ENCODE measurements around the gene SCO2.

SCO2 gene

DNA sequence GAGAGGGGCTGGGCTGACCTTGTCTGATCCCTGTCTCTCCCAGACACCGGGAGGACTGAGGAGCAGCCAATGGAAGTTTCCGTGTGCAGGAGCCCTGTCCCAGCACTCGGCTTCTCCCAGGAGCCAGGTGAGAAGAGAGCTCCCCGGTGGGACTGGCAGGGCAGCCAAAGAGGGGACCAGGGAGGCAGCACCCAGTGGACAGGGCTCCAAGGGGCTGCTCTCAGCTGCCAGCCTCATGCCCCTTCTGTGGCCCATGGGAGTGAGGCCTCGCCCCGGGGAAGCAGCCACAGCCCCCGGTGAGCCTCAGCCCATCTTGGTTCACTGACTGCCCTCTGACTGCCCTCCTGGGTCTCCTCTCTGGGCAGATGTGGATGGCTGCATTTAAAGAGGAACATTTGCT, 6.8 kb downstream of the SCO2 start:
- DNase-seq = no peak

DNA sequence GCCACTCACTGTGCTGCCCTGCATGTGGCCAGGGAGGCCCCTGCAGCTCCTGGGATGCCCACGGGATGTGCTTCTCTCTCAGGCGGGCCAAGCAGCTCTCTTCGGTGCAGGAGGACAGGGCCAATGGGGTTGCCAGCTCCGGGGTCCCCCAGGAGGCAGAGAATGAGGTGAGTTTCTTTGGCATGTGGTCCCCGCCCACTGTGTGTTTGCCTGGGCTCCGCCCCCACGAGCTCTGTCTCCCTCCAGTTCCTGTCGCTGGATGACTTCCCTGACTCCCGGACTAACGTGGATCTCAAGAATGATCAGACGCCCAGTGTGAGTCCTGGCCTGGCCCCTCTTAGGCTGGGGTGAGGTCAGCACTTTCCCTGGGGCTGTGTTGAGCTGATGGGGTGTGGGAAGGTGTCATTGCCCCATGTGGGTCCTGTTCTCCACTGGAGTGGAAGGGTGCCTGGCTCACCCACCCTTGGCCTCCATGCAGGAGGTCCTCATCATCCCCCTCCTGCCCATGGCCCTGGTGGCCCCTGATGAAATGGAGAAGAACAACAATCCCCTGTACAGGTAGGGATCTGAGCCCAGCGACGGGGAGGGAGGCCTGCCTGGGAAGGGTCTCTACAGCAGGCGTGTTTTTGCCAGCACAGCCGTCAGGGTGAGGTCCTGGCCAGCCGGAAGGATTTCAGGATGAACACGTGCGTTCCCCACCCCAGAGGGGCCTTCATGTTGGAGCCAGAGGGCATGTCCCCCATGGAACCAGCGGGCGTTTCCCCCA, 7.7 kb downstream of the SCO2 start:
- no peak for DNase-seq

DNA sequence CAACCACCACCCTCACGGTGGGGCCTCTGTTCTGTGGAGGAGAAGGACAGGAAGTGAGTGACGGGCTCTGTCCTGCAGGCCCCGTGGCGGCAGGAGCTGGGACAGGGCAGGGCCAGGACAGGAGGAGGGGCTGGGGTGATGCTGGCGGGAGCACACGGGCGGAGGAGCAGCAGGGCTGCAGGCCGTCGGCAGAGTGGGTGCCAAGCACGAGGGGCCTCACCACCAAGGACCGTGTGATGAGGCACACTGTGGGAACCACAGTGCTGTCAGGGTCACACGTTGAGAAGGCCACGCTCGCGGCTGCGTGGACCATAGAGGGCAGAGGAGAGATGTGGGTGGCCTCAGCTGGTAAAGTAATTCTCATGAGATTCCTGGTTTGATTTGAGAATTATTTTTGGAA, 8.5 kb downstream of the SCO2 start:
- no peak for DNase-seq

DNA sequence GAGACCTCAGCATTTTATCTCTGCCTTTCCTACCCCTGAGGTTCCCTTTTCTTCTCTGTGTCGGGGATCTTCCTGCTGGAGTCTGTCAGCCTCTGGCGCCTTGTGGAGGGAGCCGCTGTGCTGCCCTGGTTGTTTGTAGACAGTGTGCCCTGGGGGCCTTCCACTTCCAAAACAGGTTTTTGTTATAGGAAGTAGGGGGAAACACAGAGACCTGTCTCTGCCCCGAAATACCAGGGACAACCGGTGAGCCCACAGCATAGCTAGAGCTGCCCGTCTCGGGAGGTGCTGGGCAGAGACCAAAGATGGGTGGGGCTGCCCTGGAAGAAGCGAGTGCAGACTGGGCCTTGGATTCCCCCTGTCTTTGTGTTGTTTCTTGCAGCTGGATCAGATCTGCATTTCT, 9.3 kb downstream of the SCO2 start:
- no peak for DNase-seq

DNA sequence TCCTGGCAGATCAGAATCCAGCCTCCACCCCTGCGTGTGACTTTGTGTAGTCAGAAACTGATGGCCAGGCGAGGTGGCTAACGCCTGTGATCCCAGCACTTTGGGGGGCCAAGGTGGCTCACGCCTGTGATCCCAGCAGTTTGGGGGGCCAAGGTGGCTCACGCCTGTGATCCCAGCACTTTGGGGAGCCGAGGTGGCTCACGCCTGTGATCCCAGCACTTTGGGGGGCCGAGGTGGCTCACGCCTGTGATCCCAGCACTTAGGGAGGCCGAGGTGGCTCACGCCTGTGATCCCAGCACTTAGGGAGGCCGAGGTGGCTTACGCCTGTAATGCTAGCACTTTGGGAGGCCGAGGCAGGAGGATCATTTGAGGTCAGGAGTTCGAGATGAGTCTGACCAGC, 12.2 kb downstream of the SCO2 start:
- no peak for DNase-seq

DNA sequence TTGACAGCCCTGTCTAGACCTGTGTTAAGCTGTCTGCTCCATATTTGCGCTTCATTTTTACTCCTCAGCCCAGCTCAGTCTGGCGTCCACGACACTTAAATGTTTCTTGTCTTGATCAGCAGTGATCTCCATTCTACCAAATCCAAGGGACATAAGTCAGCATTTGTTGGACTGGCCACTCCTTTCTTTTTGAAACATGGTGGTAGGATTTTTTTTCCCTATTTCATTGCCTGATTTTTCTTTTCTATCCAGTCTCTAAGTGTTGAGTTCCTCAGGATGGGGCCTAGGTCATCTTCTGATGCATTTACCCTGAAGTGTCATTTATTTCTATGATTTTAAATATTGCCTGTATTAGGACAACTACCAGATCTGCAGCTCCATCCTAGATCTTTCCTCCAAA, 16.5 kb downstream of the SCO2 start:
- no peak for DNase-seq

DNA sequence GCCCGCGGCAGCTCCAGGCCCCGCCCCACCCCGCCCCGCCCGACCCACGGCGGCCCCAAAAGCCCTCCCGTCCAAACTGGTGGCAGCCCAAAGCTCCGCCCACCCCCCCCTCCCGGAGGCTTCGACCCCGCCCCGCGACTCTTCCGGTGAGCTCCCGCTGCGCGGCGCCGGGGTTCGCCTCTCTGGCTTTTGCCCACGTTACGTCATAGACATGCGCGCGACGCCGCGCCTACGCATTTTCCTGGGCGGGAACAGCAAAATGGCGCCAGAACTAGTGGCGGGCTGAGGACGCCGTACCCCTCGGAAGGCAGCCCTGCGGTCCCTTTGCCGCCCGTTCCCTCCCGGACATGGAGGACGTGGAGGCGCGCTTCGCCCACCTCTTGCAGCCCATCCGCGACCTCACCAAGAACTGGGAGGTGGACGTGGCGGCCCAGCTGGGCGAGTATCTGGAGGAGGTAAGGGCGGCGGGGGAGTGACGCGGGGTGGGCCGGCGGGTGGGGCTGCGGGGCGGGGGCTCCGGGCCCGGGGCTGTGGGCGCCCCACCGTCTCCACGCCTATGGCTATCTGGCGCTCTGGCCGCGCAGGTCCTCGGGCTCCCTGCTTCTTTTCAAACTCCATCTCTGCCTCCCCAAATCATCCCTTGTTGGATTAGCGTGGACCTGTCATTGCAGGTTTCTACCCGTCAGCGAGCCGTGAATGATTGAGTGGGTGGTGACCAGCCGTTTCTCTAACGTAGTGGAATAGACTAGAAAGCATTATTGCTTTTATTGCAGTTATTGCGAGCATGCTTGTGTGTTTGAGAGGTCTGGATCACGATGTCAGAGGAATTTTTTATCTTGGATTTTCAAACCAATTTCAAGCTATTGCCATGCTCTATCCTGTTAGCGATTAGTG, 17.2 kb downstream of the SCO2 start, which contains the start of gene NCAPH2:
TSS of gene NCAPH2 (plus strand) at position 234 of the 894 bp plus-strand sequence. CDS start at position 348, 114 bp downstream.
- DNase-seq = peak; percentile 97 to 100

DNA sequence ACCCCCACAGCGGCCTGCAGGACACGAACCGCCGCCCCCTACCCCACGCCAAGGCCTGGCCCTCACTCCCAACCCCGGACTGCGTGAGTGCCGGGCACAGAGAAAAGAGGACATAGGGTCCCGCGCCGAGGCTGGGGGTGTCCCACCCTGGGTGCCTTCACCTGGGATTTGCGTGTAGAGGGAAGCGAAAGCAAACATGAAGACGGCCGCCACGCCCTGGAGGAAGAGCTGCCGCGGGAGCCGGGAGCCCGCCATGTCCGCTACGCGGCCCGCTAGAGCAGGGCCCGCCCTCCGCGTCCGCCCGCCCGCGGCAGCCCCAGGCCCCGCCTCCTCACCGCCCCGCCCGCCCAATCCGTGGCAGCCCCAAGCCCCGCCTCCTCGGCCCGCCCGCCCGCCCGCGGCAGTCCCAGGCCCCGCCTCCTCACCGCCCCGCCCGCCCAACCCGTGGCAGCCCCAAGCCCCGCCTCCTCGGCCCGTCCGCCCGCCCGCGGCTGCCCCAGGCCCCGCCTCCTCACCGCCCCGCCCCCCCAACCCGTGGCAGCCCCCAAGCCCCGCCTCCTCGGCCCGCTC, 17.9 kb downstream of the SCO2 start, which contains the start of gene LMF2:
TSS of gene LMF2 (minus strand) at position 282 of the 570 bp plus-strand sequence. CDS start at position 255, 27 bp downstream.
- DNase-seq = peak; percentile 97 to 100

DNA sequence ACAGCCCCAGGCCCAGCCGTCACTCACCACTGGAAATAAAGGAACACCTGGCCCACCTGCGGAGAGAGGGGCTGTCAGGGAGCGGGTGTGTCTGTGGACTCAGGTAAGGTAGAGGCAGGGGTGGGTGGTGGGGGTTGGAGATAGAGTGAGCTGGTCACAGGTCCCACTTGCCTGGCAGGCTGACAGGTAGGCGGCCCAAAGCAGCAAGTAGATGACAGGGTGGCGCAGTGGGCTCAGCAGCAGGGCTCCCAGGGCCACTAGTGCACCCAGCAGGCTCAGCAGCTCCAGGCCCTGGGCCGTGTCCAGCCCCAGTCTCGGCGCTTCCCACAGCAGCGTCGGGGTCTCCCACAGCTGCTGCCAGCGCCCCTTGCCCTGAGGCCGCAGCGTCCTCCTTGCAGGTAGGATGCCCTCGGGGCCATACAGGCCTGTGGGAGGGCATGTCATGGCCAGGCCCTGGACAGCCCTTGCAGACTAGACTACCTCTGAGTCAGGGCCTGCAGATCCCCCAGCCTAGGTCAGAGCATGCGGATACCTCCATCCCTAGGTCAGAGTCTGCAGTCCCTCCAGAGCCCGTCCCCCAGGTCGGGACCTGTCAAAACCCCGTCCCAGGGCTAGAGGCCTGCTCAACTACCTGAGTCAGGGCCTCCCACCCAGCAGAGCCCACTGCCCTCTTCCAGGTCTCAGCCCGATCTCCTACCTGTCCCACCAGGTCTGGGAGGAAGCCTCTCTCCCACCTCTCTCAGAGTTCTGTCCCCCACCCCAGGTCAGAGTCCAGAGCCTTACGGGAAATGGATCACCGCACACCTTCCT, 18.6 kb downstream of the SCO2 start:
- DNase-seq = no peak

DNA sequence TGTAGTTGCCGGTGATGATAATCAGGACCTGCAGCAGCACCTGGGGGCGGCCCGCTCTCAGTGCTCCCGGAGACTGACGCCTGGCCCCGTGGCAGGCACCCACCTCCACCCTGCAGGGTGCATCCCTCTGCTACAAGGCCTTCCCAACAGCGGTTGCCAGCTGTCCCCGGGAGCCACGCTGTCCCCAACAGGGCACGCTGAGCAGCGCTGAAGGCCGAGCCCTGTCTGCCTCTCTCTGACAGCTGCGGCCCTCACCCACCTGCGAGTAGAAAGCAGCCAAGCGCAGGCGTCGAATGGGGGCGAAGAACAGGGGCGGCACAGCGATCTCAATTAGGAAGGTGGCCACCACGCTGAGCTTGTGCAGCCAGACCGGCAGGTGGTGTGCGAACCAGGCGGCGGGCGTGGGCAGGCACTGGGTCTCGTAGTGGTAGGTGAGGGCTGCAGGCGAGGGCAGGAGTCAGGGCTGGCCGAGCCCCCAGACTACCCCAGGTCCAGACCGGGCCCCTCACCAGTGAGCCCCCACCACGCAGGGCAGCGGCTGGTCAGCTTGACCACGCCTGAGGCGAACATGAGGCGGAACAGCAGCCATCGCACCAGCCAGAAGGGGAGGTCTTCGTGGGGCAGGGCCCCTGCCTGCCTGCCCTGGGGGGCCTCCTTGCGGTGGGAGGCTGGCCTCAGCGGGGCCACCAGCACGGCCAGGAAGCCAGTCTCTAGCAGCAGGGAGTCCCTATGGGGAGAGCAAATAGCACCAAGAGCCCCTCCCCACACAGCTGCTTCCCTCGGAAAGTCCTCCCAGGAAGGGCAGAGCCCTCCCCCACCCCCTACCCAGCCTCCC, 19.4 kb downstream of the SCO2 start:
- DNase-seq = no peak

DNA sequence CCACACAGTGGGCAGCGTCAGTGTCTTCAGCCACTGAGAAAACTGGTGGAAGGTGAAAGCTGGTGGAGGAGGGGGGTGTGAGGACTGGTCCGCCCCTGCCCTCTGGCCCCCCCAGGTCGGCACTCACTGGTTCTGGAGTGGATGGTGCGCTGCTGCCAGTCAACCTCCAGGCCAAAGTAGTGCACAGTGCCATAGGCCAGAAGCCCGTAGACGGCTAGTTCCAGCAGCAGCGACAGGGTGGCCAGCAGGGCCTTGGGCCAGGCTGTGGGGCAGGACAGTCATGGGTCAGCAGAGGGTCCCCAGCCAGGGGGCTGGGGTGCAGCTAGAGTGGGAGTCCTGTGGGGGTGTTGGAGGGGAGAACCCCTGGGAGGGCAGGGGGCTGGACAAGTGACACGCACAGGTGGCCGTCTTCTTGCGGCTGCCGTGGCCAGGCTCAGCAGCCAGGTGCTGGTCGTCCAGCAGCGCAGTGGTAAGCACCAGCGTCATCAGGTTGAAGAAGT, 20.1 kb downstream of the SCO2 start:
- no peak for DNase-seq

DNA sequence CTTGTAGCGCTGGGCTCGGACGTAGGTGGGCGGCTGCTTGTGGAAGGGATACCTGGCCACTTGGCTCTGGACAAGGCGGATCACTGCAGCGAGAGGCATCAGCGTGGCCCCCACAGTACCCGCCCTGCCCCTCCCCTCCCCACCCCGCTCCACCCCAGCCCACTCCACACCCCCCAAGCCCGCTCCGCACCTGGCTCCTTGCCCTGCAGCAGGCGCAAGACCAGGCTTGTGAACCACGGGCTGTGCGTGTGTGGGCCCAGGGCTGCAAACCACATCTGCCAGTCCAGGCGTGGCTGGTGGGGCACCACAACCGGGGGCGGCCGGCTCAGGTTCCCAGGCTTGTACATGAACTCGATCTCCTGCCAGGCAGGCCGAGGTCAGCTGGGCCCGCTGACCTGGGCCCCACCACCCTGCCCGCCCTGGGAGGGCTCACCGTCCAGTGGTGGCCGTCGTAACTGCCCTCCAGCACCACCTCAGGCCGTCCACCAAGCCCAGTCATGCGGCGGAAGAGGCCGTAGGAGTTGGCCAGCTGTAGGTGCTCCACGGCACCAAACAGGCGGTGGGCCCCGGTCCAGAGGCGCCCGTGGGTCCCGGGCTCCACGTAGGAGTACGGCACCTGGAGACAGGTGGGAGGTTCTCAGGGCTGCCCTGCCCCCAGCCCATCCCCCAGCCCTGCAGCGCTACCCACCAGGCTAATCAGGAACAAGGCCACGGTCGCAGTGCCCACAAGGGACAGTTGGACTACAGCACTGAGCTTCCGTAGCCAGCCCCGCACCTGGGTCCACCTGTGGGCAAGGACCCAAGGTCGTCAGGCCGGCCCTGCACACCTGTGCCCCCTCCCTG, 20.8 kb downstream of the SCO2 start:
- DNase-seq = no peak

DNA sequence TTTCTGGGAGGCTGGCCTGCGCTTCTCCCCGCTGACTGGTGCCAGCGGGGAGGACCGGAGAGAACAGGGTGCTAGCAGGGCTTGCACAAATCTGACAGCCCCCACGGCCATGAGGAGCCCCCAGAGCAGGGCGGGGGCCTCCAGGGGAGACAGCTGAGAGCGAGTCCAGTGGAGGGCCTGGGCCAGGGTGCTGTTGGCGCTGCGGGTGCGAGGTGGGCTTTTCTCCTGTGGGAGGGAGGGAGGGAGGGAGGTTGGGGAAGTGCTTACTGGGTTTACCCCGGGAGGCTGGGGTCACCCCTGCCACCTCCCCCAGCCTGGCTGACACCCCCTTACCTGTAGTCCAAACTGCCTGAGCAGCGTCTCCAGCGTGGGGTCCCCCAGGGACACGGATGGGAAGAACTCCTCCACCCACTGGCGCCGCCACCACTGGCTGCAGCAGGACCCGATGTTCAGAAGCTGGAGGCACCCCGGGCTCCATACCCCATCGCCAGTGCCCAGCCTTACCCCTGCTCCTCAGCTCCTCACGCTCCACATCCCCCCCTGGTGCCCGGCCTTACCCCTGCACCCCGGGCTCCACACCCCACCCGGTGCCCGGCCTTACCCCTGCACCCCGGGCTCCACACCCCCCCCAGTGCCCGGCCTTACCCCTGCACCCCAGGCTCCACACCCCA, 21.8 kb downstream of the SCO2 start:
- no peak for DNase-seq

DNA sequence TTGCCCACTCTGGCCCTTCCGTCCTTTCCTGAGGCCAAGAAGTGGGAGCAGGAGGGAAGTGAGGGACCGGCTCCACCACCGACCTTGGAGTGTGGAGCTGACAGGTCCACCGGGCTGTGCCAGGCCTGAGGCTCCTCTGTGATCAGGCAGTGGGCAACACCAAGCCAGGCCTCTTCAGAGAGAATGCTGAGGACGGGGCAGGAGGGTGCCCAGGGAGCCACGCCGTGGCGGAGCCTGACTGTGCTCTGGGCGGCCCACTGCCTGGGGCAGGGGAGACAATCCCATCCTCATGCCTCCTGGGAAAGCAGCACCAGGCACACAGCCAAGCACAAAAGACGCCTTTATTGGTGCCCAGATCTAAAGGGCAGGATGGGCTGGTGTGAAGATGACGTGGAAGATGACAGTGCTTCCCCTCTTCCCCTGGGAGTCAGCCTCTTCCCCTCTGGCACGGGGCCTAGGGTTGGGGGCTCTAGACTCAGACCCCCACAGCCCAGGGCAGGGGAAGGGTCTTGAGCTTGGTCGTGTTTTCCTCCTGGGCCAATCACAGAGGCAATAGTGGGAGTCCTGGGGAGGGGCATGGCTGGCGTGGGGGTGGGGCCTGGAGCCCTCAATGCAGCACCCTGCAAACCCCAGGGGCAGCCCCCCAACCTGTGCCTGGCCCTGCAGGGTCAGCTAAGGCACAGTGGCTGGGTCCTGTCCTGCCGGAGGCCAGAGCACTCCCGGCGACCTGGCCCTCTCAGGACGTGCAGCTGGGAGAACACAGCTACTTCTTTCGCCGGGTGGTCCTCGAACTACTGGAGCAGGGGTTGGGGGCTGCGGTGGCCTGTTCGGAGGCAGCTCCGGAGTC, 22.5 kb downstream of the SCO2 start:
- no peak for DNase-seq

DNA sequence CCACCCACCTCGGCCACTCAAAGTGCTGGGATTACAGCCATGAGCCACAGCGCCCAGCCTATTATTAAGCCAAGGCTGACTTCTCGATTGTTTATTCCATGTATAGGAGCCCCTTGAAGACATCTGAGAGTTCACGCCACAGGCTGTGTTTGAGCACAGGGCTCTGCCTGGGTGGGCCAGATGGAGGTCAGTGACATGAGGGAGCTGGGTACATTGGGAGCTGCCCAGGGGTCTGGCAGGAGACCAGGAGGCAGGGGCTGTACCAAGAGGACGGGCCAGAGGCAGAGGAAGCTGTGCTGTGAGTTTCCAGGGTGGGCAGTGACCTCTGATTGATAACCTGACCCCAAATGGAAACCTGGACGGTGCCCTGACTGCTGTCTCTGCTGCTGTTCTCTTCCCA, 23.3 kb downstream of the SCO2 start:
- DNase-seq = no peak

DNA sequence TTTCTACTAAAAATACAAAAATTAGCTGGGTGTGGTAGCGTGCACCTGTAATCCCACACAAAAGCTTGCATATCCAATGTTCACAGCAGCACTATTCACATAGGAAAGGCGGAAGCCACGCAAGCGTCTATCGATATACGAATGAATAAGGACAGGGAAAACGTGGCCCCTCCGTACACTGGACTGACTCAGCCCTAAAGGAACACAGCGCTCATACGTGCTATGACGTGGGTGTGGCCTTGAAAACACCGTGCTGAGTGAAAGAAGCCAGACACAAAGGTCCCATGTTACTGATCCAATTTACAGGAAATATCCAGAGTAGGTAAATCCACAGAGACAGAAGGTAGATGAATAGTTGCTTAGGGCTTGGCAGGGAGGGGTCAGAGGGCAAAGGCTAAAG, 24.9 kb downstream of the SCO2 start:
- DNase-seq = no peak

DNA sequence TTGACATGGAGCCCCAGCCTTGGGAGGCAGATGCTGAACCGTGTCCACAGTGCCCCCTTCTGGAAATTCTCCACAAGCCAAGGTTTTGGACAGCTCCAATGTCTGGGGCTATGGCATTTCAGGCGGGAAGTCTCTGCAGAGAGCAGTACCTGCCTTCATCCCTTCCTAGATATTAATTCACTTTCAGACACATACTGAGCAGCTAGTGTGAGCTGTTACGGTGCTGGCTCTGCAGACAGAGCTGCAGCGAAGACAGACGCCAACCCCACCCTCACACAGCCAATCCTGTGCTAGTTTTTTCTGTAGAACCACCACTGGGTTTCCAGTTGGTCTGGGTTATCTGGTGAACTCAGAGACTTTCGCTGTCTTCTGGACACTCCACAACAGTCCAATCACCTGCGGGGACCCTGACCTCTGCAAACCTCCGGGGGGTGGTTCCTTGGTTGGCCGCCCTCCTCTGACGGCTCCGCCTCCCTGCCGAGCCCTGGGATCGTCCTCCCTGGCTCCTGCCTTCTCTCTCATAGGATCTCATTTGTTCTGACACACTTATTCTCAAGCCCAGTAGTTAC, 27.0 kb downstream of the SCO2 start:
- DNase-seq = peak; percentile 42 to 54

DNA sequence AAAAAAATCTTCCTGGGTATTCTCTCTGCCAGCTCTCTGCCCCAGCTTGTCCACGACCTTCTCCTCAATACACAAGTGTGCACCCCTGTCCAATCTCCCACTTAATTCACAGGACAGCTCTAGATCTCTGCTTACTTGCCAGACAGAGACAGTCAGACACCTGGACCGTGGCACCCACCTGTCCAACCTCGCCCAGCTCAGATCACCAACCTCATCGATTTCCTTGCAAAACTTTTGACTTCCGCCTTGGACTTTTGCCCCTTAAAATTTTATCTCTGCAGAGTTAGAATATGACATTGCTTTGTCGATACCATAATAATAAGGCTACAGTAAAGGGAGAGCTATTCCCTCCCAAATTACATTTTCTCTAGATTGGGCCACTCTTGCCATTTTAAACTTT, 28.3 kb downstream of the SCO2 start:
- no peak for DNase-seq
